OCI-M2 (cell line): ENCODE measurements around the gene AARS1.
"Not testable (repeated sequence)": the region's sequence is repeated elsewhere in the genome, so short reads cannot be mapped to it uniquely, and the experiment has no call there.

ENCODE experiments used
- DNase-seq: peaks from one replicate; lab custom pipeline; 2025; ENCODE audit not compliant: unreplicated experiment; lab: John Stamatoyannopoulos, UW

AARS1 gene

GRCh38 chr16:70226024-70226423, 63.3 kb downstream of the AARS1 start:
- not testable (repeated sequence) for DNase-seq

DNA sequence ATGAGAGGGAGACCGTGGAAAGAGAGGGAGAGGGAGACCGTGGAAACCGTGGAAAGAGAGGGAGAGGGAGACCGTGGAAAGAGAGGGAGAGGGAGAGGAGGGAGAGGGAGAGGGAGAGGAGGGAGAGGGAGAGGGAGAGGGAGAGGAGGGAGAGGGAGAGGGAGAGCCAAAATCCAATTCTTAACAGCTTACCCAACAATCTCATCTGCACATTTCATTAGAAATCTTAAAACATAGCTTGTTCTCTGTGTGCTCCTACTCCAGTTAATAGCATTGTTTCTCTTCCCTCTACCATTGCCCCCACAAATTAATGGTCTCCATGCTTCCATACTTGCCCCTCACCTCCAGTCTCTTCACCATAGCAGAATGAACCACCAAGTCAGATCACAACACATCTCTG, 63.9 kb downstream of the AARS1 start:
- DNase-seq, result not testable (repeated sequence)

GRCh38 chr16:70224645-70225044, 64.7 kb downstream of the AARS1 start:
- DNase-seq, result not testable (repeated sequence)

DNA sequence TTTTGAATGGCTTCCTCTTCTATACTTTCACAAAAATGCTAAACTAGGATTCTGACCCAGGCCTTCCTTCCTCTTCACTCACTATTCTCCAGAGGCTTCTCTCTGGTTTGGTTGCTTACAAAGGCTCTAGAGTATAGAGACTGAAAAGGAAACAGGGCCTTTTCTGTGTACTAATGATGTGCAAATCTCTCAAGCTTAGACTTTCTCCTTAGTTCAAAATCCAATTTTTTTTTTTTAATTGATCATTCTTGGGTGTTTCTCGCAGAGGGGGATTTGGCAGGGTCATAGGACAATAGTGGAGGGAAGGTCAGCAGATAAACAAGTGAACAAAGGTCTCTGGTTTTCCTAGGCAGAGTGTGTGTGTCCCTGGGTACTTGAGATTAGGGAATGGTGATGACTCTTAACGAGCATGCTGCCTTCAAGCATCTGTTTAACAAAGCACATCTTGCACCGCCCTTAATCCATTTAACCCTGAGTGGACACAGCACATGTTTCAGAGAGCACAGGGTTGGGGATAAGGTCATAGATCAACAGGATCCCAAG, 65.3 kb downstream of the AARS1 start:
- not testable (repeated sequence) for DNase-seq

DNA sequence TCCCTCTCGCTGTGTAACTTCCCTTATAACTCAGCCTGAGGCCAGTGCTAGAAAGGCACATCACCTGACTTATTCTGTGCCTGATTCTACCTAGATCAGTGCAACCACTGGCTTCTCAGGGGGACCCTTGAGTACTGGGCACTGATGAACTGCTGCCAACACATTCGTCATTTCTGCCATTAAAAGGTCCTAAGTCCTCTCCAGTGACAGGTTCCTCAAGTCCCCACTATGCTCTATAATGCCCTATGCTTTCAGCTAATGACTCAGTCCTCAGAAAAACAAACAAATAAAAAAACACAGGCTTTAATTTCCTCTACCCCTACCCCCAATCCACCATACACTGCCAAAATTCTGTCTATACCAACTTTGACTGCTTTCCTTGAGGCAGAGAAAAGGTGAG, 66.1 kb downstream of the AARS1 start:
- not testable (repeated sequence) for DNase-seq

DNA sequence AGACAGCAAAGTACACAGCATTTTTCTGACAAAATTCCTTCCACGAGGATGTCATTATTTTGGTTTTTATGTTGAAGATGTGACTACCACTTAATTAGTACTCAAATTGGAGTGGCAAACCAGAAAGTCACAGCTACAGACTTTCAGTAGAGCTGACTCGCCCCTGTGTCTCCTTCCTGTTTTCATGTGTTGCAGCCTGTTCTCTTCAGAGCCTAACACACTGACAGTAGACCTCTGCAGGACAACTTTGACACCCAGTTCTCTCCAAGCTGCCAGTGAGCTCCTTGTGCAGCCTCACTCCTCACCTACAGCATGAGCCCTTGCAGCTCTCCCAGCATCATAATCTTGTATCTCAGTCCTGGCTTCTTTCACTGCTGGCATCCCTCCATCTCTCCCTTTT, 66.7 kb downstream of the AARS1 start:
- DNase-seq, result not testable (repeated sequence)

GRCh38 chr16:70218586-70218985, 70.7 kb downstream of the AARS1 start:
- DNase-seq, result not testable (repeated sequence)

DNA sequence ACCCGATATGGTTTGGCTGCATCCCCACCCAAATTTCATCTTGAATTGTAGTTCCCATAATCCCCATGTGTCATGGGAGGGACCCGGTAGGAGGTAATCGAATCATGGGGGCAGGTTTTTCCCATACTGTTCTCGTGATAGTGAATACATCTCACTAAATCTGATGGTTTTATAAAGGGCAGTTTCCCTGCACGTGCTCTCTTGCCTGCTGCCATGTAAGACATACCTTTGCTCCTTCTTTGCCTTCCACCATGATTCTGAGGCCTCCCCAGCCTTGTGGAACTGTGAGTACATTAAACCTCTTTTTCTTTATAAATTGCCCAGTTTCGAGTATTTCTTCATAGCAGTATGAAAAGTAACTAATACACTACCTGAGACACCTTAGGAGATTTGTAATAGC, 82.9 kb downstream of the AARS1 start:
- DNase-seq, result not testable (repeated sequence)

- not testable (repeated sequence) for DNase-seq
These were observed 84.5 kb downstream of the AARS1 start for GRCh38 chr16:70204668-70205405.

GRCh38 chr16:70204010-70204409, 85.3 kb downstream of the AARS1 start:
- not testable (repeated sequence) for DNase-seq

- DNase-seq, result not testable (repeated sequence)
These were observed 85.8 kb downstream of the AARS1 start for GRCh38 chr16:70203508-70203907.
